GM12878 (cell line): ENCODE results near the gene ADAMTSL5. TPM values are rescaled to one million over a fixed set of nuclear protein-coding genes. Genes with fewer than 3 reads are reported as not detected.

Experiments used
- ATAC-seq: fragments of 200-7000 bp; cut with Tn5 transposase; 3 replicates; pipeline ENCODE4 v1.9.1; 2020; ENCODE audit warnings: mild to moderate bottlenecking, moderate library complexity
- BruUV-seq: library from RNA; stranded (reverse); fragments of 400-500 nt; replicated peaks from 2 replicates; lab custom pipeline; 2021; lab: Mats Ljungman, UMichigan
- CTCF ChIA-PET: fragments of 300-600 bp; sonication (Branson Sonifier 250); formaldehyde crosslinking; extraction: SDS; loops from one replicate; lab custom pipeline; 2021; ENCODE audit warnings: inconsistent platforms; lab: Yijun Ruan, JAX
- POLR2A ChIA-PET: fragments of 350-600 bp; formaldehyde crosslinking; extraction: SDS; loops from one replicate; lab custom pipeline; 2021; ENCODE audit warnings: inconsistent platforms; lab: Charles Lee
- RAD21 ChIA-PET: fragments of 300-600 bp; sonication (Branson Sonifier 250); formaldehyde crosslinking; loops from one replicate; lab custom pipeline; 2023; ENCODE audit warnings: antibody characterized with exemption; ENCODE audit not compliant: unreplicated experiment; lab: Charles Lee
- SMC1A ChIA-PET: fragments of 300-600 bp; sonication (Branson Sonifier 250); formaldehyde crosslinking; loops from one replicate; lab custom pipeline; 2023; ENCODE audit not compliant: unreplicated experiment, uncharacterized antibody; lab: Charles Lee
- DNase-seq: peaks from one replicate; pipeline ENCODE4 v3.0.0-alpha.2; 2011; ENCODE audit warnings: low read depth, low spot score
- FAIRE-seq: peaks from 3 replicates; lab custom pipeline; 2011; peaks lifted over from hg19 to GRCh38; lab: Jason Lieb, UNC
- H2AFZ ChIP-seq: 2 replicates; pipeline ENCODE4 v1.6.0; 2011; ENCODE audit warnings: low read depth, low read length, control low read depth; ENCODE audit not compliant: control insufficient read depth
- H3K27ac ChIP-seq: 2 replicates; pipeline ENCODE4 v1.5.1; 2011; ENCODE audit warnings: control low read depth; ENCODE audit not compliant: control insufficient read depth, insufficient read depth
- H3K27me3 ChIP-seq, 2 experiments: replicated peaks in 1 of 2; 2 replicates each; pipeline versions ENCODE4 v1.6.0 to v1.6.1; 2011; ENCODE audit warnings: low read length in 1 of 2; ENCODE audit not compliant: control insufficient read depth in 2 of 2, insufficient read depth in 2 of 2
- H3K36me3 ChIP-seq, 2 experiments: 2 replicates each; pipeline ENCODE4 v1.5.1; 2011; ENCODE audit warnings: low read length in 1 of 2; ENCODE audit not compliant: control insufficient read depth in 2 of 2, insufficient read depth in 2 of 2
- H3K4me1 ChIP-seq: 2 replicates; pipeline ENCODE4 v1.6.1; 2011; ENCODE audit warnings: mild to moderate bottlenecking, low read length, moderate library complexity, mixed read lengths; ENCODE audit not compliant: control insufficient read depth, insufficient read depth
- H3K4me2 ChIP-seq: 2 replicates; pipeline ENCODE4 v1.6.0; 2011; ENCODE audit warnings: control low read depth; ENCODE audit not compliant: control insufficient read depth, insufficient read depth
- H3K4me3 ChIP-seq: fragments of 200-600 bp; sonication (generic); 2 replicates; pipeline ENCODE4 v1.5.1; 2016
- H3K79me2 ChIP-seq: 2 replicates; pipeline ENCODE4 v1.6.0; 2011; ENCODE audit warnings: low read length; ENCODE audit not compliant: control insufficient read depth, insufficient read depth
- H3K9ac ChIP-seq: 2 replicates; pipeline ENCODE4 v1.8.0; 2011; ENCODE audit warnings: low read length, control low read depth, mixed read lengths; ENCODE audit not compliant: control insufficient read depth, insufficient read depth
- H3K9me3 ChIP-seq: replicated peaks from 3 replicates; pipeline ENCODE4 v1.5.1; 2011; ENCODE audit warnings: mild to moderate bottlenecking, low read length; ENCODE audit not compliant: control insufficient read depth, insufficient read depth
- H4K20me1 ChIP-seq: 2 replicates; pipeline ENCODE4 v1.6.0; 2011; ENCODE audit not compliant: control insufficient read depth, insufficient read depth
- BRCA1 ChIP-seq: IDR thresholded peaks from 2 replicates; pipeline ENCODE4 v1.6.1; 2011; ENCODE audit warnings: low read depth, low read length, improper control_type of control experiment
- E2F4 ChIP-seq: IDR thresholded peaks from 2 replicates; pipeline ENCODE4 v1.6.1; 2012; ENCODE audit warnings: low read depth, low read length, improper control_type of control experiment
- E2F8 ChIP-seq: fragments of 450-650 bp; IDR thresholded peaks from 2 replicates; pipeline ENCODE4 v1.6.1; 2018; ENCODE audit warnings: mild to moderate bottlenecking, low read depth, moderate library complexity; ENCODE audit not compliant: partially characterized antibody
- GABPA ChIP-seq: IDR thresholded peaks from 2 replicates; pipeline ENCODE4 v1.6.1; 2014; ENCODE audit warnings: antibody characterized with exemption, low read depth, mild to moderate bottlenecking, inconsistent platforms
- KLF5 ChIP-seq: fragments of 450-650 bp; IDR thresholded peaks from 2 replicates; pipeline ENCODE4 v1.6.1; 2014; ENCODE audit warnings: mild to moderate bottlenecking; ENCODE audit not compliant: partially characterized antibody
- NR2C2 ChIP-seq: IDR thresholded peaks from 2 replicates; pipeline ENCODE4 v1.6.1; 2011; ENCODE audit warnings: borderline replicate concordance, low read depth; ENCODE audit not compliant: control insufficient read depth, insufficient read length
- NRF1 ChIP-seq: conservative IDR thresholded peaks from 2 replicates; pipeline ENCODE4 v1.6.1; 2011; ENCODE audit warnings: mild to moderate bottlenecking, low read depth, low read length, improper control_type of control experiment
- RCOR1 ChIP-seq: conservative IDR thresholded peaks from 2 replicates; pipeline ENCODE4 v1.6.1; 2012; ENCODE audit warnings: low read depth, low read length, improper control_type of control experiment
- SKIL ChIP-seq: fragments of 450-650 bp; IDR thresholded peaks from 2 replicates; pipeline ENCODE4 v1.6.1; 2017; ENCODE audit warnings: mild to moderate bottlenecking, low read depth, inconsistent platforms; ENCODE audit not compliant: poor library complexity, severe bottlenecking
- SP1 ChIP-seq: IDR thresholded peaks from one replicate; pipeline ENCODE4 v1.6.1; 2011; ENCODE audit warnings: low read depth, low read length
- SRF ChIP-seq, 2 experiments: IDR thresholded peaks; 2 replicates each; pipeline ENCODE4 v1.6.1; 2011; ENCODE audit warnings: low read depth in 2 of 2, low read length in 2 of 2, mild to moderate bottlenecking in 1 of 2, moderate library complexity in 1 of 2
- STAT1 ChIP-seq: fragments of 450-650 bp; conservative IDR thresholded peaks from 2 replicates; pipeline ENCODE4 v1.6.1; 2014; ENCODE audit warnings: antibody characterized with exemption, mild to moderate bottlenecking
- ZBTB40 ChIP-seq: fragments of 450-650 bp; IDR thresholded peaks from 2 replicates; pipeline ENCODE4 v1.6.1; 2016; ENCODE audit warnings: mild to moderate bottlenecking, moderate library complexity, borderline replicate concordance
- WGBS: methylation state at CpG from one replicate; pipeline ENCODE4 v1.1.6; 2016; ENCODE audit warnings: low lambda C conversion rate; ENCODE audit not compliant: insufficient replicate concordance, insufficient coverage; ENCODE audit errors: missing lambda C conversion rate; 5-methylcytosine and 5-hydroxymethylcytosine counted together
- in situ Hi-C: fragments of 300-500 bp; cut with MboI; formaldehyde crosslinking; loops from 9 replicates; pipeline ENCODE4 v1.14.3; 2018; ENCODE audit warnings: mixed read lengths
- intact Hi-C: fragments of 100-400 bp; cut with micrococcal nuclease; formaldehyde crosslinking; loops from one replicate; pipeline ENCODE4 v1.14.2; 2022; ENCODE audit not compliant: unreplicated experiment
- polyA plus RNA-seq, 11 experiments: library from polyadenylated mRNA; depleted of rRNA in 4 of 11; unstranded in 6 of 11; stranded (reverse) in 5 of 11; fragments of >200 nt; fragmentation: Nextera tagmentation in 4 of 11; fragmentation: Illumina TruSeq in 1 of 11; extraction: Ambion mirVana in 4 of 11; extraction: Trizol in 1 of 11; gene quantifications; 1 replicate in 1 of 11; 2 replicates in 10 of 11; pipeline versions ENCODE4 v1.2.1 to v1.2.3, GENCODE V29; 2011 to 2016; ENCODE audit warnings: inconsistent platforms in 2 of 11, missing spikeins in 2 of 11, low read depth in 1 of 11
- total RNA-seq, 4 experiments: library from RNA; depleted of rRNA in 3 of 4; stranded (reverse); fragments of >200 nt in 3 of 4; fragmentation: Illumina TruSeq in 1 of 4; extraction: Trizol in 1 of 4; gene quantifications; 2 replicates each; pipeline versions ENCODE4 v1.2.1 to v1.2.3, GENCODE V29; 2013 to 2021

ADAMTSL5 gene
- total and polyA plus RNA-seq, 10 of the 15 experiments (the other 5 are each of a cell fraction or from before 2014, with no cell fraction given), result 0.04 to 0.83 (median 0.32) TPM; not detected in 4

GRCh38 chr19:1556390-1557070 is 43.7 kb upstream of the ADAMTSL5 start:
- Histone ChIP-seq H2AFZ (no peak overlapping the region), H3K4me3 (no peak overlapping the region), H3K79me2 (no peaks in the 10 kb centered on the region), H3K9me3 (no peaks in the 10 kb centered on the region), H3K4me2 (no peak overlapping the region), H3K27me3 (no peaks in the 10 kb centered on the region), H3K9ac (no peak overlapping the region), H4K20me1 (no peaks in the 10 kb centered on the region), H3K27ac (no peak overlapping the region), H3K36me3 (no peaks in the 10 kb centered on the region), H3K4me1 (no peaks in the 10 kb centered on the region)
- FAIRE-seq (no peak), ATAC-seq (no peak), DNase-seq (no peak)
- 97% methylated on average over 52 of the region's 66 CpGs for WGBS
- no TSS peak for BruUV-seq
- ChIA-PET POLR2A (no interaction called here), SMC1A (no interaction called here), CTCF (no interaction called here), RAD21 (no interaction called here)
- intact Hi-C loops (no loop called here), in situ Hi-C loops (no loop called here)
- no peak for TF ChIP-seq RCOR1
- no peak for TF ChIP-seq GABPA
- no peak for TF ChIP-seq NR2C2
- TF ChIP-seq E2F4, result no peak
- no peak for TF ChIP-seq E2F8
- no peak for TF ChIP-seq SRF (IDR thresholded peaks at IDR 0.05; ENCODE audit: low read depth in 2 of 2, low read length in 2 of 2)
- TF ChIP-seq NRF1, result no peak
- no peak for TF ChIP-seq STAT1
- no peak for TF ChIP-seq SP1
- TF ChIP-seq KLF5, result no peak
- no peak for TF ChIP-seq ZBTB40
- TF ChIP-seq BRCA1, result no peak
- no peak for TF ChIP-seq SKIL
